Measurements from ENCODE around the gene NWD2.

The NWD2 gene

GRCh38 chr4:37322122-37322521 is 77.6 kb downstream of the NWD2 start:
- TF ChIP-seq CTCF (IDR thresholded peaks at IDR 0.05; ENCODE audit: low read depth, low read length, missing control alignments) = no peak
- no peak overlapping the region for H3K4me3 ChIP-seq (ENCODE audit: low read depth, low read length)
- DNase-seq (ENCODE audit: low read depth) = no peak

GRCh38 chr4:37324546-37324945 is 80.0 kb downstream of the NWD2 start:
- no peak overlapping the region for H3K4me3 ChIP-seq (ENCODE audit: low read depth, low read length)
- TF ChIP-seq CTCF (IDR thresholded peaks at IDR 0.05; ENCODE audit: low read depth, low read length, missing control alignments) = no peak
- DNase-seq (ENCODE audit: low read depth) = no peak

GRCh38 chr4:37326852-37327251 is 82.3 kb downstream of the NWD2 start:
- TF ChIP-seq CTCF (IDR thresholded peaks at IDR 0.05; ENCODE audit: low read depth, low read length, missing control alignments) = no peak
- H3K4me3 ChIP-seq (ENCODE audit: low read depth, low read length) = no peak overlapping the region
- no peak for DNase-seq (ENCODE audit: low read depth)

GRCh38 chr4:37338972-37339371 is 94.4 kb downstream of the NWD2 start:
- H3K4me3 ChIP-seq (ENCODE audit: low read depth, low read length) = no peak overlapping the region
- no peak for DNase-seq (ENCODE audit: low read depth)
- no peak for TF ChIP-seq CTCF (IDR thresholded peaks at IDR 0.05; ENCODE audit: low read depth, low read length, missing control alignments)

- H3K4me3 ChIP-seq (ENCODE audit: low read depth, low read length) = no peak overlapping the region
- TF ChIP-seq CTCF (IDR thresholded peaks at IDR 0.05; ENCODE audit: low read depth, low read length, missing control alignments) = no peak
- no peak for DNase-seq (ENCODE audit: low read depth)
Measured at GRCh38 chr4:37358748-37359147, 114.2 kb downstream of the NWD2 start.

GRCh38 chr4:37359261-37359660 is 114.7 kb downstream of the NWD2 start:
- DNase-seq (ENCODE audit: low read depth) = no peak
- TF ChIP-seq CTCF (IDR thresholded peaks at IDR 0.05; ENCODE audit: low read depth, low read length, missing control alignments) = no peak
- no peak overlapping the region for H3K4me3 ChIP-seq (ENCODE audit: low read depth, low read length)

- TF ChIP-seq CTCF (IDR thresholded peaks at IDR 0.05; ENCODE audit: low read depth, low read length, missing control alignments) = no peak
- no peak for DNase-seq (ENCODE audit: low read depth)
- H3K4me3 ChIP-seq (ENCODE audit: low read depth, low read length) = no peak overlapping the region
Measured at GRCh38 chr4:37365888-37366287, 121.3 kb downstream of the NWD2 start.

All from GM12864 (cell line).